HG03108 (cell line): ENCODE results near the gene LBH.
A peak's percentile ranks its signal among the peaks of the same experiment; 100 is the strongest.

Experiments
- ATAC-seq: cut with Tn5 transposase; IDR thresholded peaks from one replicate; pipeline ENCODE4 v1.9.1; 2021; ENCODE audit warnings: moderate library complexity; ENCODE audit not compliant: unreplicated experiment

LBH gene

GRCh38 chr2:30231212-30231995, at the start of gene LBH:
LBH (plus strand) TSS chr2:30231534; CDS start chr2:30231739, 205 bp downstream.
- peak; percentile 45 for ATAC-seq

DNA sequence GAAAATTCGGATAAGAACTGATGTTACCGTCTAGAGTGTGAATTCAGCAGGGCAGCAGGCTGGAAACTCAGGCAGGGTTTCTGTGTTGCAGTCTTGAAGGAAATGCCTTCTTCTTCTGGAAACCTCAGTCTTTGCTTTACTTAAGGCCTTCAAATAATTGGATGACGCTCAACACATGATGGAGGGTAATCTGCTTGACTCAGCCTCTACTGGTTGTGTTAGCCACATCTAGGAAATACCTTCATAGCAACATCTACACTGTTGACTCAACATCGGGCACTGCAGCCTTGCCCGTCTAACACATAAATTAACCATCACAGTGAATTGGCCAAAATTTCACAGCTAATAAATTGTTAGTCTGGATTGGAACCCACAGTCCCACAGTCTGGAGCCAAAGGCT, 47.3 kb upstream of the LBH start:
- ATAC-seq: no peak

DNA sequence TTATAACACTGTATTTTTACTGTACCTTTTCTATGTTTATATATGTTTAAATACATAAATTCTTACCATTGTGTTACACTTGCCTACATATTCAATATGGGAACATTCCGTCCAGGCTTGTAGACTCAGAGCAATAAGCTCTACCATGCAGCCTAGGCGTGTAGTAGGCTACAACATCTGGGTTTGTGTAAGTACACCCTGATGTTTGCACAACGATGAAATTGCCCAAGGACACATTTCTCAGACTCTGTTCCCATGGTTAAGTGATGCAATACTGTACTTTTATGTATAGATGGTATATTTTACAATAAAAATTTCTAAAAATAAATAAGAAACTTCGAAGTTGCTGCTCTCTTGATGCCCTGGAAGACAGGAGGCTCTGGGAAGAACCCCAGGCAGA, 46.2 kb upstream of the LBH start:
- no peak for ATAC-seq

DNA sequence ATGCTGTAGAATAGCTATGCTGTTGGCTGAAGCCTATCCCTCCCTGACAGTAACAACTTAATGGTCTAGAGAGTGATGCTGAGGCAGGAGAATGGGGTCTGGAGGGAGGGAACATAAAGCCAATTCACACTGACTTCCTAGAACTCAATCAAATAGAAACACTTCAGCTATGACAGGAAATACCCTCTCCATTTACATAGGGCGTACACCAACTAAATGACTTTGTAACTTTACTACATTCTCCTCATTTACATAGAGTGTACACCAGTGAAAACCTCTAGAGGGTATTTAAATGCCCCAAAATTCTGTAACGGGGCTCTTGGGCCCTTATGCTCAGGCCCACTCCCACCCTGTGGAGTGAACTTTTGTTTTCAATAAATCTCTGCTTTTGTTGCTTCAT, 43.0 kb upstream of the LBH start:
- ATAC-seq: no peak

GRCh38 chr2:30190637-30191036, 40.7 kb upstream of the LBH start:
- ATAC-seq: no peak

GRCh38 chr2:30191107-30191506, 40.2 kb upstream of the LBH start:
- no peak for ATAC-seq

DNA sequence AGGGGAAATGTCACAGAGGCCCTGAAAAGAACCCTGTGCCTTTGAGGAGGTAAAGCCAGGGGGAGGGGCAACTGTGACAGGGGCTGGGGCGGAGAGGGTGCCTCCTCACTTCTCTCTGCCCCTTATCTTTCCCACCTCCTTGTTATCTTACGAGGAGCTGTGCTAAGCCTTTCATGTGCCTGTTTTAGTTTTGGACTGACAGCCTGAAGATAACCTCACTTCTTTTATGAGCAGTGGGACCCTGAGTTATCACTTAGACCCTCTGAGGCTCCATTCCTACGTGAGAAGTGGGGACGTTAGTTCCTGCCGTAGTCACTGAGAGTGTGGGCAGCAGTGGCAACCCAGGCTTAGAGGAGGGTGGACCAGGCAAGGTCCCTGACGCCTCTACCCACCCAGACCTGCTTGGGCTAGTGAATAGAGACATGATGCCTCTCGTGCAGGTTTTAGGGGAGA, 39.5 kb upstream of the LBH start:
- no peak for ATAC-seq

- ATAC-seq: no peak
Observed at GRCh38 chr2:30192314-30192713, 39.0 kb upstream of the LBH start.

- no peak for ATAC-seq
Observed at GRCh38 chr2:30193104-30193681, 38.1 kb upstream of the LBH start.

DNA sequence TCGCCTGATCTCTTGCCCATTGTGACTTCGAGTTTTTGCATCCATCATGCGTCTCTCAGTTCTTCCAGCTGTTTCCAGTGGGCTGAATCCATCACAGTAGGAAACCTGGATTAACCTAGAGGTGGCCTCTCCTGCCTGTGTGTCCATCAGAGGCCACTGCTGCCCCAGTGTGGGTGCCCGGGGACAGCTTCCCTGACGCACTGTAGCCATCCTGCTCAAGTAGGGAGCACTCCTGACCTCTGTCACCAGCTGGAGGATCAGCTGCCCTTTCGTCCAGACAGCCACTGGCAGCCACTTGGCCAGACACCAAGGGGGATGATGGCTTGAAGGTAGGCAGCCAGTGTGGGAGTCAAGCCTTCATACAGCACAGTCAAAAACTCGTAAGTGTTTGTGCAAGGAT, 36.9 kb upstream of the LBH start:
- ATAC-seq: no peak

DNA sequence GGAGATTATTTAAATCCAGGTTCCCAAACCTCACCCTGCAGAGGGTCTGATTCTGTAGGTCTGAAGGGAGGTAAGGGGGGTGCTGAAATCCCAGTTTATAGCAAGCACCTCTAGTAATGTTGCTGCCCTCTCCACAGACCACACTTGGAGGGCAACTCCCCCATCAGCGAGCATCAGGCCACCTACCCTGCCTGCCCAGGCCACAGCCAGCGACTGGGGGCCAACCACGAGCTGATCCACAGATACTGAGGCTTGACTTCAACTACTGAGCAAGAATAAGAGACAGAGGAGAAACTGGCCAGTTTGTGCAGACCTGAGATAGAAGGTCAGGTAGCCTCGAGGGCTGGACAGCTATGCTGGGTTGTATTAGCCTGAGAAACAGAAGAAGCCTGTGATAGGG, 36.3 kb upstream of the LBH start:
- no peak for ATAC-seq

GRCh38 chr2:30197570-30198192, 33.7 kb upstream of the LBH start:
- ATAC-seq: no peak

GRCh38 chr2:30201990-30202389, 29.3 kb upstream of the LBH start:
- ATAC-seq: no peak

DNA sequence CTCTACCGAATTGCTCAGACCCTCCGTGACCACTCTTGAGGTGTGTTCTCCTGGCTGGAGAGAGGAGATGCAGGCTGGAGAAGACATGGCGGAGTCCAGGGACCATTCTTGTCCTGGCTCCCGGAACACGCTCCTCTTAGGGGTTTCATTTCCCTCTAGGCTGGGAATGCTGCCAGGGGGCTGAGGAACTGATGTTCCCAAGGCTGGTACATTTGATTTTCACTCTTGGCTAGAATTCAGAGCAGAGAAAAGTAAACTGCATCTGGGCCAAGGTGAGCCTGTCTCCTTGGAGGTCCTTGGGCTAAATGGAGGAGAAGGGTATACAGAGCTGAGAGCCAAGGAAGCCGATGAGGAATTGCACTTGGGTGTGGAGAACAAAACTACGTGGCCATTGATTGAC, 28.2 kb upstream of the LBH start:
- no peak for ATAC-seq

DNA sequence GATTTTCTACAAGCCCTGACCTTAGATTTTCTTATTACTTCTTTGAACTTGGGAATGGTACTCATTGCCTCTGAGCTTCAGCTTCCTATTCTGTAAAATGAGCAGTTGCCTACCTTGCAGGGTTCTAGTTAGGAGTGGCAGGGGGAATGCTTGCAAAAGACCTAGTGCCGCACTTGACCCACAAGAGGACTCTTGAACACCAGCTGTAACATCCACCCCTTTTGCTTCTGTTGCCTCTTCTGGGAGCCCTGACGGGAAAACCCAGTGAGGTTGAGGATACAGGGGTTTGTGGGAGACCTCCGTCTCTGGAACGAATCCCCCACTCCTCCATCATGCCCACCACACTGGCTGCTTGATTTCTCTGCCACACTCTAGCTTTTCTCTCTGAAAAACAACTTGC, 27.1 kb upstream of the LBH start:
- ATAC-seq: no peak

DNA sequence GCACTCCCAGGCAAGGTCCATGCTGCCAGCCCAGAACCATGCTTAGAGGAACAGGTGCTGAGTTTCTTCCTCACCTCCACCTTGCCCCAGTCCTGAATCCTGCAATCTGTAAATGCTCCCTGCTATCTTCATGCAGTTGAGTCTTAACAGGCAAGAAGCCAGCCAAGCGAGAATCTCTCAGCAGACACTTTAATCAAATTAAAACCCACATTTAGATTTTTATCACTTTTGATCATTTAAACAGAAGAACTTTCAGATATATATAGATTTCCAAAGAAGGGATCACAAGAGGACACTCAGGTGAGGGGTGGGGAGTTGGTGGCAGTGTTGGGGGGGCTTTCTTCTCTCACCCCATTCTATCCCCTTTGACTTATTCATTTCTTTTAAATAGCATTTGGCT, 25.9 kb upstream of the LBH start:
- ATAC-seq: no peak

DNA sequence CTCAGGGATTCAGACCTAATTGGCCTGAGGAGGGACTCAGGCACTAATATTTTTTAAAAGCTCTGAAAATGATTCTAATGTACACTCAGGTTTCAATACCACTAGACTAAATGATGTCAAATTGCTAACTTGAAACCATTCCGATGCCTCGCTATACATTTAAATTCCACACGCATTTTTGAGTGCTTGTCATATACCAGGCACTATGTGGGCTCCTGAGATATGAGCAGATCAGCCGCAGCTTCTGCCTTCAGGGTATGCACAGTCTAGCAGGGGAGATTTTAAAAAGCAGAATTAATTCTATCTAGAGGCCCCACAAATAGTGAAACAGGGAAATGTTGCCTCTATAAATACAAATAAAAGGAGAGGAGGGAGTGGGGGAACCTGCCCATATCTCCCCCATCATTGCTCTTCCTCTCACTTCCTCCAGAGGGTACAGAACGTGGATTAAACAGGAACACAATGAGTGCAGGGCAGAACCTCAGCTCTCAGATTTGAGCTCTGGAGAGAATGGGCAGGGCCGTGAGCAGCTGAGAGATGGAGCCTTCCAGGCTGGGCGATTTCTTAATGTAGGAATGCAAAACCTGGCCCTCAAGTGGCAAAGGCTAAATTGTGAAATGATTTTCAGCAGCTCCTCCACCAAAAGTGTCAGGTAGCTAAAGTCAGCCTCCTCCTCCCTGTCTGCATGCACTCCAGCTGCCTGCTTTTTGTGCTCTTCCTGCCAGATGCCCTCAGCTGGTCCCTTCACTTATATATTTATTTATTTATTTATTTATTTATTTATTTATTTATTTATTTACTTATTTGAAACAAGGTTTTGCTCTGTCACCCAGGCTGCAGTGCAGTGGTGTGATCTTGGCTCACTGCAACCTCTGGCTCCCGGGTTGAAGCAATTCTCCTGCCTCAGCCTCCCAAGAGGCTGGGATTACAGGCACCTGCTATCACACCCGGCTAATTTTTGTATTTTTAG, 24.6 kb upstream of the LBH start:
- ATAC-seq: no peak

DNA sequence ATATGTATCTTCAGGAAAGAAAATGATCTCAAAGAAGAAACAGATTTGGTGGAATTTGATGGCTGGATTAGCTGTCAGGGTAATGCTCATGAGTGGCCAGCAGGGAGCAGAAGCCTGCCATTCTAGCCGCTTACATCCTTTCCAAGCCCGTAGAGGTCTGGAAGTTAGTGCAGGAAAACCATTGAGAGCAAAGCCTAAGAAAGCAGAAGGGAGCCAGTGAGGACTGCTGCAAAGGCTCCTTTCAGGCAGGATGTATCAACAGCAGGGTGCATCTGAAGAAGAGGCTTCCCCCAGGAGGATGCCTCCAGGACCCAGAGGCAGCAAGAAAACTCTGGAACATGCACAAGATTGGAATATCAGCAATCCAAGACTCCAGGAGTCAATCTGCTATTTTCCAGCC, 22.9 kb upstream of the LBH start:
- no peak for ATAC-seq

DNA sequence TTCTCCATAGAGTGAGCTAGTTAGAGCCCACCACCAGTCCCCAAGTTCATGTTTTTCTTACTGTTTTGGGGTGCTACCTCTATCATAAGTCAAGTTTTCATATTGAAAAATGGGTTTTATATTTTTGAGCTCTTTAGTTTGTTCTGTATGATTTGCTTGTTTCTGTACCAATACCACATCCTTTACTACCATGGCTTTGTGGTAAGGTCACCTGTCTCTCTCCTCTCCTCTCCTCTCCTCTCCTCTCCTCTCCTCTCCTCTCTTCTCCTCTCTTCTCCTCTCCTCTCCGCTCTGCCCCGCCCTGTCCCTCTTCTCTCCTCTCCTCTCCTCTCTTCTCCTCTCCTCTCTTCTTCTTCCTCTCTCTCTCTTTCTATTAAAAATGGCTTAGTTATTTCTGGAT, 22.1 kb upstream of the LBH start:
- ATAC-seq: no peak

- ATAC-seq: no peak
Observed at GRCh38 chr2:30213326-30213725, 18.0 kb upstream of the LBH start.

DNA sequence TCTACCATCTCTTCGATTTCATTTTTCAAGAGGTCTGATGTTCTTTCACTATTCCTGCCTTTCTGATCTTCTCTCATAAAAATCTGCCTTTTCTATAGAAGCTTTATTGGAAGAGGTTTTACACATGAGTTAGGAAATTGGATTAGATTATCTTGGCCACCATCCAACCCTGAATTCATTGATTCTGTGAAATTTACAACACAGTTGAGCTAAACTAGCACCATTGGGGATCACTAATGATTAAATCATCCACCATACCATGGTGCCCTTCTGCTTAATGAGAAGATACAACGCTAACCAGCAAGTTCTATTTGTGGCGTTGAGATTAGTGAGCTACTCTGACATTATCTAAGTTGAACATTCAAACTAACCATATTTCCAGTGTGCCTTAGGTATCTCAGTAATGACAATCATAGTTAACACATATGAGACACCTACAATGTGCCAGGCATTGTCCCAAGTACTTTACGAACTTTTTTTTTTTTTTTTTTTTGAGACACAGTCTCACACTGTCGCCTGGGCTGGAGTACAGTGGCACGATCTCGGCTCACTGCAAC, 17.3 kb upstream of the LBH start:
- ATAC-seq: no peak
